ENCODE measurements around the gene LETMD1.

- TF ChIP-seq GABPB1 (CRISPR knock-in tag; IDR thresholded peaks at IDR 0.05) (no peak), JUND (CRISPR knock-in tag; IDR thresholded peaks at IDR 0.05) (no peak), ZBTB20 (CRISPR knock-in tag; IDR thresholded peaks at IDR 0.05; ENCODE audit: borderline replicate concordance, low read depth) (no peak), REST (IDR thresholded peaks at IDR 0.05; ENCODE audit: borderline replicate concordance in 1 of 2, low read depth in 1 of 2, low read length in 2 of 2) (no peak), TCF7 (IDR thresholded peaks at IDR 0.05; ENCODE audit: low read depth) (no peak), HOXA5 (CRISPR knock-in tag; IDR thresholded peaks at IDR 0.05) (no peak), ATF7 (IDR thresholded peaks at IDR 0.05) (no peak), ATF7 (CRISPR knock-in tag; IDR thresholded peaks at IDR 0.05) (no peak)
Measured at GRCh38 chr12:51067771-51068170, 19.6 kb downstream of the LETMD1 start.
